SHP77 (cell line): ENCODE measurements around the gene DPYD.
A peak's percentile ranks its signal among the peaks of the same experiment; 100 is the strongest.

Source experiments
- DNase-seq, 2 experiments: peaks; one replicate each; lab custom pipeline; 2025; lab: John Stamatoyannopoulos, UW

DPYD gene

DNA sequence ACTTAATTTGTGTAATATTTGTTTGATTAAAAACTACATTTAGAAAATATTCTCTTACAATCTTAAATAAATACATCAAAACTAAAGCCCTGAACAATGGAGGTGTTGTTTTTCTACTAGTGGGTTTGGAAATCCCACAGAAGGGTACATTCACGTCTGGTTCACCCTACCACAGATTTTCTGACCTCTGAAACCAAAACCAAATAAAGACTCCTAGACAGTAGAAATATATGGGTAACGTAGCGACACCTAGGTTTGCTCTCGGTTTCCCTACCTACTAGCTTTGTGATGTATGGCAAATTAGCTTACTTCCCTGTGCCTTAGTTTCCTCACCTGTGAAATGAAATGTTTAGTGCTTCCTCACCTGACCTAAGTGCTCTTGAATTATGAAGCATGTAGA lies 312.6 kb downstream of the DPYD start:
- no peak for DNase-seq

DNA sequence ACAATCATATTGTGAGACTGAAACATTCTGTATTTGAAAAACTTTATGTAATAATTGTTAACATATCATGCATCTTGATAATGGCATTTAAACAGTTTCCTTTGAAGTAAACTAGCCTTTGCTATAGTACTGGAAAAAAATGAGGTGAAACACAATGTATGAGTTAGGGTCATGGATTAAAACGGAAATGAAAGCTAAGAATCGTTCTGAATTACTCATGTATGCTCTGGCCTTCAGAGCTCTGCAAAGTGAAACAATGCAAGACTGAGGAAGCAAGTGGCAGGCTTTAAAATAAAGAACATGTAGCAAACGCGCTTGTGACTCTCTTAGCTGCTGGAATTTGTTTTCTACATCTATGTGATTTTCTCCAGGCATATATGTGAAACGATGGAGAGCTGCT lies 317.1 kb downstream of the DPYD start:
- no peak for DNase-seq

DNA sequence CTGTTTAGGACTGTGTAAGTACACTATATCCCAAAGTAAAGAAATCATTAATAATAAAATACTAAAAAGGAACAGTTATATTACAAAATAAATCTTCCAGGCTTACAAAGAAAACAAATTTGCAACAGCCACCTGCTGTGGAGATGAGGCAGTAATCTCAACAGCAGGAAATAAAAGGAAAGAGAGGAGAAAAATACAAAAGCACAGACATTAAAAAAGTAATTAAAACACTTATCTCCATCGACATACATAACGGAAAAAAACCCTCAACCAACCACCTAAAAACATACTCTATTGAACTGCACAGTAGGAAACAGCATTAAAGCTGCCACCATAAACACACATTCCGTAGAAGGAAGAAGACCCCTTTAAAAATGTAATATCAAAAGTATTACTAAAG lies 317.6 kb downstream of the DPYD start:
- peak; percentile 44 to 45 for DNase-seq

DNA sequence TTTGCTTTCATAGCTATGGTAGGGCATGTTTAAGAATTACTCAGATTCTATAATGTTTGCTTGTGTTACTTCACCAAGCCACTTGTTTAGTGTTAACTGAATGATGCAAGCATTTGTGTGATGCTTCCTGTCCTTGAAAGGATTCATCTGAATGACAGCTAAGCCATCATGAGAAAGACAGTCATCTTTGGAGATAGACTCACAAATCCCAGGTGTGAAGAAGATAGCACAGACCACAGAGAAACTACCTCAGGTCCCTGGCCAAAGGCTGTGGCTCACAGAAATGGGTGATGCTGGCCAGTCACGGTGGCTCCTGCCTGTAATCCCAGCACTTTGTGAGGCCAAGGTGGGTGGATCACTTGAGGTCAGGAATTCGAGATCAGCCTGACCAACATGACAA lies 321.4 kb downstream of the DPYD start:
- no peak for DNase-seq

DNA sequence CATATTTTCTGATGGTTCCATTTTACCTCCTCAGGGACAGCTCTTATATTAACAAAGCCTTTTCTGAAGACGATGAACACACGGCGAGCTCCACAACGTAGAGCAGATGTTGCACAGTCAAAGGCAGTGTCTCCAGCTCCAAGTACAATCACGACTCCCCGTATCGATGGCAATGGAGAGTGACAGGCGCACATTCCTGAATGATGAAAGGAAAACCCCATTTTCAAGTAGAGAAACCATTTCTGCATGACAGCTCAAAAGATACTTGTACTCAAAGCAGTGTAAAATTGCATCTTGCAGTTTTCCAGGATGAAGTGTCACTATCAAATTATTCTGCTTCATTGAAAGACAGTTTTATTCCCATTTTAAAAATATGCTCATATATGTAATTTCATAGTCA lies 327.6 kb downstream of the DPYD start:
- no peak for DNase-seq

DNA sequence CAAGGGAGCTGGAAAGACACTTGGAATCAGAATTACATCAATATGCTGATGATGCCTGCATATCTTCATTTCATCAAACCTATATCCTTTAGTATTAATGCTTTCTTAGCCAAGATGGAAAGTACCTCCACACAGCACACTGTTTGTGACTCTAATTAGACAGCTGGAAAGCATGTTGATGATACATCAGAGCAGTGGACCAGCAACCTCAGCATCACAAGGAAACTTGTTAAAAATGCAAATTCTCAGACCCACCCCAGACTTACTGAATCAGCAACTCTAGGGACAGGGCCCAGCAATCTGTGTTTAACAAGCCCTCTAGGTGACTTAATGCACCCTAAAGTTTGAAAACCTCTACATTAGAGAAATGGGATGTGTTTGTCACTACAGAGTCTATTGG lies 332.1 kb downstream of the DPYD start:
- no peak for DNase-seq

DNA sequence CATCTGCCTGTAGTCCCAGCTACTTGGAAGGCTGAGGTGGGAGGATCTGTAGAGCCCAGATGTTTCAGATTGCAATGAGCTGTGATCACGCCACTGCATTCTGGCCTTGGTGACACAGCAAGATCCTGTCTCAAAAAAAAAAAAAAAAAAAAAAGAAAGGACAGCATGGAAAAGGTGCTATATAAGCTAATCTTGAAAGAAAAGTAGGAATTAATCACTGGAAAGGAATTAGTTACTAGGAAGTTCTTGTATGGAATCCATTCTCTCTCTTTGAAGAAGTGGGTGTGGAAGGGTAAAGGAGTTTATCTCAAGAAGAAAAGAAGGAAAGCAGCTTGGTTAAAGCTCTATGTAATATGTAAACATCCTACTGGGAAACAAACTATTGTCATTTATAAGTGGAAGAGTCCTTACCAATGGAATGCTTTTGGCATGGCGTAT lies 339.2 kb downstream of the DPYD start:
- no peak for DNase-seq

DNA sequence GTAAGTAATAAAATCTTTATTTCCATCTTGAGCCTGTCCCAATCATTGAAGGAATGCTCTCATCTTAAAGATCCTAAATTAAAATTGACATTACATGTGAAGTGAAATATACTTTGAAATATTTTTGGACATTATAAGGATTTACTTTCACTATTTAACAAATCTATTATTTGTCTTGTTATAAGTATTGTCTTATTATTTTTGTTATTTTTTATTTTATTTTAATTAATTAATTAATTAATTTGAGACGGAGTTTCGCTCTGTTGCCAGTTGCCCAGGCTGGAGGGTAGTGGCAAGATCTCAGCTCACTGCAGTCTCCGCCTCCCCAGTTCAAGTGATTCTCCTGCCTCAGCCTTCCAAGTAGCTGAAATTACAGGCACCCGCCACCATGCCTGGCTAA lies 343.2 kb downstream of the DPYD start:
- no peak for DNase-seq

DNA sequence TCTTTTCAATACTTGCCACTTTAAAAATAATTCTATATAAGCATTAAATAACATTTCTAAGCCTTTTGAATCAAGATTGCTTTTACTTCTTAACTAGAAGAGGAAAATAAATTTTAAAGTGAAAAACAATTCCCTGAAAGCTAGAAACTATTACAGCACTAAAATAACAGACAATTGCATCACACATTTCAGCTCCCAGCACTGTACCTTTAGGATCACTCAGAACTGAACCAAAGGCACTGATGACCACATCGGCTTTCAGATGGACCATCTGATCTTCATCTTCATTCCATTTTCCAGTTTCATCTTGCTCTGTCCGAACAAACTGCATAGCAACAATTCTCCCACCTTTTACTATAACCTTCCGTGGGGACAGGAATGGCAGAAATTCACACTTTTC lies 347.3 kb downstream of the DPYD start:
- no peak for DNase-seq

DNA sequence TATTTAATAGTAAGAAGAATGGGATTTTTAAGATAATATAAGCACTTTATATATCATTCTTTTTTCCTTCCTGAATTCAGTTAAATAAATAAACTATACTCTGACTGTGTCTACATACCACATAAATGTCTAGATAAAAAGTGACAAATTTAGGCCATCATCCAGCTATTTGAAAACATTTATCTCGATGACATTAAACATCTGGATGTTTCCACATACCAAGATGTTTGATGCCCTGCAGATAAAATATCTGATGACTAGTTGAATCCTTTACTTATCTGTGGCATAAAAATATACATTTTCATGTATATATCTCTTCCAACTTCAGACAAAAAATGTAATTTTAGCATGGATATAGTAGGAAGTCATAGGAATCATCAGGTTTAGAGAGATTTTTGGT lies 348.3 kb downstream of the DPYD start:
- no peak for DNase-seq

DNA sequence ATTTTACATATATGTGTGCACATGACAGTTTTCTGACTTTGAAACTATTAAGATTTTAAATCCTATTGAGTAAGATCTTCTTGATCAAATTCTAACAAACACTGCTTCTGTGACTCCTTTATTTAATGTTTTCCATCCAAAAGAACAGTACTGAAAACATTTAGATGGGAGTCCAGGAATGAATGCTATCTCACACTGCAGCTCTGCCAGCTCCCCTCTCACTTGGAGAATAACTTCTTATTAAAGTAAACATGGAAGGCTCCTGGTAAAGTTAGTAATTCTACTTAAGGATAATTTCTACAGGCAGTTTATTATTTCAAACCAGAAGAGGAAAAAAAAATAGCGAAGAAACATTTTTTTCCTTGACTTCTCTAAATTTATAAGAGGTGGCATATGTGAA lies 349.1 kb downstream of the DPYD start:
- DNase-seq = no peak

DNA sequence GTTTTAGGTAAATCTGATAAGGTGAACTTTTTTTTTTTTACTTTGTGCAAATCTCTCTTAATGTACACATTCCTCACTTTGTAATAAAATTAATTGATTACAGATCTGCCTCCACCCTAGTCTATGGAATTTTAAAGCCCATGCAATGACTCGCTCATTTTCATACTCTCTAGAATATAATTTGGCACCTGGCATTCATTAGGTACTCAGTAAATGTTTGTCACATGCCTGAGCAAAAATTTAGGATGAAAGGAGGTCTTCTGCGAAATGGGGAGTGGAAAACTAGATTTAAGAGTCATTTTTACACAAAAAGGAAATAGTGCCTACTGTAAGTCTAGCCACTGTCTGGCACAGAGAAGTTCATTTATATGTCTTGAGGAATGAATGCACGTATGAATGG lies 350.1 kb downstream of the DPYD start:
- DNase-seq = no peak

DNA sequence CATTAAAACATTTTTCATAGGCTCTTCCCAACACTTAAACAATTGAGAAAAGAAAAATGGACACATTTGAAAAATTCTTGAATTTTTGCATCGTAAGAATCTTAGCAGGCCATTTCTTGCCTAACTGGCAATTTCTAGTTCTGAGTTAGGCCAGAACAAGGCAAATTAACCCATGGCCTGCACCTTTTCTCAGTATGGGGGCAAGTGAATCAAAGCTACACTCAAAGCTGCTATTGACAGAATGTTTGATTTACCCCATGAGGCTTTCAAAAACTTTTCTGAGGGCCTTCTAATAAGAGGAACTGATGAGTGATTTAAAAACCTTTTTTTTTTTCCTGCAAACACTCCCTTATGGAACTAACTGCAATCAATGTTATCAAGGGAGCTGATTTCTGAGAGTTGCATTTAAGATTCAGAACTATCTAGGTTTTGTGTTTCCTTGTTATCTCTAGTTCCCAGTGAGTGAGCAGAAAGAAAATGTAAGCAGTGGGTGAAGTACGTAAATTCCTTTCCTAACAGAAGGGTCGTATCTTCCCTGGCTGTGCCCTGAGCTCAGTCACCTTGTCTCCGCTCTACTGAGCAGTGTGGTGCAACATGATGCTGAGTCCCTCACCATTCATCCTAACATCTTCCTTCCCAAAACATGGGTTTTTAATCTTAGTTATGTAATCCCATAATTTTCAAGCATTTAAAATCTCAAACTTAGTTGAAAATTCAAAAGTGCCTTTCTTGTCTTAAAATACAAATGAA lies 353.7 kb downstream of the DPYD start:
- DNase-seq = no peak

DNA sequence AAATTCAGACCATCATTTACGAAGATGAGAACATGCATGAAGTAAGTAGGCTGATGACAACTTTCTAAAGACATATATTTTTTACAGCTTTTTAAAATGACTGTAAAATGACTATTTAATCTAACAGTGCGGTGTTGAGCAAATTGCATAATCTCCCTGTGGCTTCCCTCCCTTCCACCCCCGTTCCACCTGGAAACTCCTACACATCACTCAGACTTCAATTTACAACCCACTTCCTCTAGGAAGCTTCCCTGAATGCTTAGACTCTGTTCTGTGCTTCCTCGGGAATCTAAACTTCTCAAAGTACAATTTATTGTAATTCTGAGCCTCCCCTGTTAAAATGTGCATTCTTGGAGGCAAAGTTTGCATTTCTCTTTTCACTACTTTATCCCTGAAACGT lies 354.9 kb downstream of the DPYD start:
- no peak for DNase-seq

DNA sequence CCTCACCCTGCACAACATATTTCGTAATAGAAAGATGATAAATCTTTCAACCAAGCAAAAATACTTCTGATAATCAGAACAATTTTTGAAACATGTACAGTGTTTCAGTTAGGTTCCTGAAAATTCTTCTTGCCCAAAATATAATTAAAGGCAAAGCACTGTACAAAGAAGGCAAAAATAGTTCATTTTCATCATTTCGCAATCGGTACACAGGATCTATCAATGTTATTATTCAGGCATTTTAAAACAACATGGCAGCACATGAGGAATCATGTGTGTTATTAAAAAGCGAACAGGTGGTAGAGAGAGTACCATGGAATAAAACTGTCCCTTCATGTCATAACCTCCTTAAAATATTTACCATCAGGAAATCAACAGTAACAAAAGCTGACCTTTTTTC lies 356.9 kb downstream of the DPYD start:
- DNase-seq = no peak

DNA sequence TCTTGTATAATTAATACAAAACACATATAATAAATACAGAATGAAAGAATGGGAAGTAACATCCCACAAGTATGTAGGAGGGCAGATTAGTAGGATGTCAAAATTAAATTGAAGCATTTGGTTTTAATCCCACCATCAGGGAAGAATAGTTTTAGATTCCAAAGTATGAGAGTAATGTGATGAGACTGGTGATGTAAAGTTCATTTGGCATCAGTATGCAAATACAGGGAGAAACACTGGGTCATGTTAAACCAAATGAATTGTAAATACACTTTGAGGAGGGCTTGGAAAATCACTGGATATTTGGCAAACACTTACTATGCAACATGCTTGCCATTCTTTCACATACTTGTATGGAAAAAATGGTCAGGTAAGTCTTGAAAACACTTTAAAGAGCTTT lies 358.8 kb downstream of the DPYD start:
- DNase-seq = no peak

DNA sequence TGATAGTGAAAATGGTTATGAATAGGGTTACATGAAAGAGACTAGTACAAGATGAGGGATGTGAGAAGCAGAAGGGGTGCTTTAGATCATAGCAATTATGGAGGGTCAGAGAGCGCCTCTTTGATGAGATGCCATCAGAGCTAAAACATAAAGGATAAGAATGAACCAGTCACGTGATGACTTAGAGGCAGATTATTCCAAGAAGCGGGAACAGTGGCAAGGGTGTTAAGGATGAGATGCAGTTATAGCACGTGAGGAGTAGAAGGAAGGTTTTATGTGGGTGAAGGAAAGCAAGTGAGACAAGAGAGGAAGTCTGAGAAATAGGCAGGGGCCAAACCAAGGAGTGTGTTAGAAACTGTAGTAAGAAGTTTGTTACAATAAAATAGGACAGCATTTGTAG lies 360.1 kb downstream of the DPYD start:
- no peak for DNase-seq

DNA sequence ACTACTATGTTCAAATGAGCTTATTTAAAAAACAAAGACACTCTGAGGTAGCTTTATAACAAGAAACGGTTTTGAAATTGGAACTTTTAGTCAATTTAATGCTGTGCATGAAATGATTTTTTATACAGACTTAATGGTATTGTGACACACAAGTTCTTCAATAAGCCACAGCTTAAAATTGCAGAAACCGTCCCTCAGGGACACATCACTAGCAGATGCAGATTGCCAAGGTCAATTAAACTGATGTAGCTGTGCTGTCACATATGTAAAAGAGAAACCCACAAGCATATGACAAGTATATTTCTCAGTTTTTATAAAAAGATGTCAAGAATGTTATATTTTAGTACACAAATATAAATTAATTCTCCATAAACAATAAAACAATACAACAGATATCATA lies 366.9 kb downstream of the DPYD start:
- no peak for DNase-seq

DNA sequence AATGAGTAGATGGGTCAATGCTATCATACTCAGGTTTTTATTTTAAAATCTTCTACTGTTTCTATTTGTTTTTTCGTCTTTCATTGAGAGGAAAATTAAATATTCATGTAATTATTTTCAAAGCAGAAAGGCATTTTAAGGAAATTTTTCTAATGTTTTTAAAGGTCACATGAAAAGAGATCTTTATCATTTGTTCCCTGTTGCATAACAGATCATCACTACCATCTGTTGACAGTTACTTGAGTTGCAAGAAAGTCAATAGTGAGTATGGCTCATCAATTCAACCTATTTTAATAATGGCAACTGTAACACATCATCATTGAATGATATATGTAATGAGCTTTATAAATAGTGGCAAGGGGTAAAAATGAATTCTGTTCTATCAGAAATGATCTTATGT lies 369.7 kb downstream of the DPYD start:
- no peak for DNase-seq

DNA sequence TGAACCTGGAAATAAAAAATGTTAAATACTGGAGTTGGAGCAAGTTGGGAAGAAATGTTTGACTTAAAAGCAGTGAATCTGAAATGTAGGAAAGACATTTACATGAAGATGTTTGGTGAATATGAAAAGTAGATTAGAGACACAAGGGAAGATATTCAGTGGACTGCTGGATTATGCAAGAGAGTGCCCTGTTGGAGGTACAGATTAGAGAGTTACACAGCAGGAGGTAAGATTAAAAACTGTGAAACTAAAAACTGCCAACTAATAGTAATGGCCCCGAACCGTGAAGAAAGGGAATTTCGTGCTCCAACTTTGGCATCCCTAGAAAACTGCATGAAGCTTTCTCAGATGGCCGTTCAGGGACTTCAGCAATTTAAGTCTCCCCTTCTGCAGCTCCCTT lies 375.4 kb downstream of the DPYD start:
- no peak for DNase-seq

DNA sequence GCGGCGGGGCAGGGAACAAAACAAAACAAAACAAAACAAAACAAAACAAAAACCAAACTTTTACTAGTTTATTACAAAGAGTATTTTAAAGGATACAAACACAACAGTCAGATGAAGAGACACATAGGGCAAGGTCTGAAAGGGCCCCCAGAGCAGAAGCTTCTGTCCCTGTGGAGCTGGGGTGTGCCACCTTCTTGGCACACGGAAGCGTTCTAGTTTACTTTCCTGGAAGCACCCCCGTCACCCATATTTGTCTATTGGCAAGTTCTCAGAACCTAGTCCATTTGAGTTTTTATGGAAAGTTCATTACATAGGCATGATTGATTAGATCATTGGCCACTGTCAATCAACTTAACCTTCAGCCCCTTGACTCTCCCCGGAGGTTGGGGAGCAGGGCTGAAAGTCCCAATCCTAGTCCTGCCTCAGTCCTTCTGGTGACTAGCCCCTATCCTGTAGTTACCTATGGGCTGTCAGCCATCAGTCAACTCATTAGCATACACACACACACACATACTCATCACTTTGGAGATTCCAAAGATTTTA lies 380.4 kb downstream of the DPYD start:
- no peak for DNase-seq

DNA sequence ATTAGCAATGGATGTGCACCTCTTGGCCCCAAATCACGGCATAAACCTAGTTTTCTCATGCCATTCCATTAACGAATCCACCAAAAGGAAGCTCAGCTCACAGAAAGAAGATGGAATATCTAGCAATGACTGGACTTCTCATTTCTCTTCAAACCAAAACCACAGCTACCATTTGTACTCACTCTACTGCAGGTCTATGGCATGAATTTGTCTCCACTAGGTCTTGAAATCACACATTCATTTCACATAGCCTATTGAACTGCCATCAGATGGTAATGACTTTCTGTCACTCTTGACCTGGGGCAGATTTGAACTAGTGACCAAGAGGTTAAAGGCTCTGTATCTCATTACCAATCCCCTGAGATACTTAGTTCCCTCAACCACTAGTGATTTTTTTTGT lies 382.7 kb downstream of the DPYD start:
- no peak for DNase-seq

DNA sequence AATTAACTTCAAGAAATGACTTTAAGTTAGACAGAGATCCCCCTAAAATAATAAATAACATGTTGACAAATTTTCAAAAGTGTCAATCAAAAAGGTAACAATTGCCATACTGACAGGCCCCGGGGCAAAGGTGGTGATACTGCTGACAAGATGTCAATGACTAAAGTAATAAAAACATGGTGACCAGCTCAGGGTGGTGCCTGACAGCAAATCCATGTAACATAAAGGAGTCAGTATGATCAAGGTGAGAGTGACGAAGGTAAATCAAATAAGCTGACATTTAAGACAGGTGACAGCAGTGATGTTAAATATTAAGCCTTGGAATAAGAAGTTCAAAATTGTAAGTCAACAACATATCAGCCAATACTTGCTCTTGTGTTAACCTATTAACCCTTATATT lies 387.5 kb downstream of the DPYD start:
- DNase-seq = no peak

DNA sequence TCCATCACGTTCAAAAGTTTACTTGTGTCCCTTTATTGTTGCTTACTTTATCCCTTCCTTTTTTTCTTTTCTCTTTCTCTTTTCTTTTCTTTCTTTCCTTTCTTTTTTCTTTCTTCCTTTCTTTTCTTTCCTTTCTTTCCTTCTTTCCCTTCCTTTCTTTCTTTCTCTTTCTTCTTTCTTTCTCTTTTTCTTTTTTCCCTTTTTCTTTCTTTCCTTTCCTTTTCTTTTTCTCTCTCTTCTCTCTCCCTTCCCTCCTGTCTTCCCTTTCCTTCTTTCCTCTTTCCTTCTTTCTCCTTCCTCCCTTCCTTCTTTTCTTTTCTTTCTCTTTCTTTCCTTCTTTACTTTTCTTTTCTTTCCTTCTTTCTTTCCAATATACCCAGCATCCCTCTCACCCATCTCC lies 391.2 kb downstream of the DPYD start:
- DNase-seq = no peak
